ENCODE data around the gene KIF22. TPM values are rescaled to one million over a fixed set of nuclear protein-coding genes. Genes with fewer than 3 reads are reported as not detected.
"Not testable (repeated sequence)": the region's sequence is repeated elsewhere in the genome, so short reads cannot be mapped to it uniquely, and the experiment has no call there.

KIF22 gene
- total RNA-seq, 1 donor, result 8.3 TPM

GRCh38 chr16:29790949-29791844 is 646 bp downstream of the KIF22 start:
- DNase-seq (ENCODE audit: insufficient read length, low spot score, missing footprints), result peak; percentile 85
- peaks cover 56% of the 10 kb centered on the region for H3K79me2 ChIP-seq (ENCODE audit: insufficient read depth, low read length)
- H3K4me1 ChIP-seq (ENCODE audit: insufficient read depth, low read length), result peaks cover 9% of the 10 kb centered on the region
- H2AFZ ChIP-seq (ENCODE audit: low read length), result peak overlapping the region; percentile 80
- H3K27me3 ChIP-seq (ENCODE audit: insufficient read depth, low read length), result no peaks in the 10 kb centered on the region
- no peak for TF ChIP-seq CTCF (IDR thresholded peaks at IDR 0.05; ENCODE audit: extremely low read depth, low read depth, low read length)
- H3K27ac ChIP-seq (ENCODE audit: low read depth, low read length), result peak overlapping the region; percentile 40
- no peaks in the 10 kb centered on the region for H3K9me3 ChIP-seq (ENCODE audit: low read depth, low read length)
- H3K36me3 ChIP-seq (ENCODE audit: insufficient read depth, low read length), result no peaks in the 10 kb centered on the region
- peak overlapping the region; percentile 98 for H3K4me3 ChIP-seq (ENCODE audit: insufficient read depth, low read length)
- H4K20me1 ChIP-seq (ENCODE audit: insufficient read depth, low read length), result no peaks in the 10 kb centered on the region
- H3K4me2 ChIP-seq (ENCODE audit: insufficient read depth, low read length), result peak overlapping the region; percentile 86

- no peak for TF ChIP-seq CTCF (IDR thresholded peaks at IDR 0.05; ENCODE audit: extremely low read depth, low read depth, low read length)
- peak overlapping the region; percentile 80 for H2AFZ ChIP-seq (ENCODE audit: low read length)
These were observed 1.6 kb downstream of the KIF22 start for GRCh38 chr16:29791845-29792807.

GRCh38 chr16:29793153-29793552 is 2.6 kb downstream of the KIF22 start:
- not testable (repeated sequence) for H3K27ac ChIP-seq (ENCODE audit: low read depth, low read length); H2AFZ ChIP-seq (ENCODE audit: low read length); H3K27me3 ChIP-seq (ENCODE audit: insufficient read depth, low read length); DNase-seq (ENCODE audit: insufficient read length, low spot score, missing footprints); H3K4me2 ChIP-seq (ENCODE audit: insufficient read depth, low read length); H3K4me3 ChIP-seq (ENCODE audit: insufficient read depth, low read length); H3K4me1 ChIP-seq (ENCODE audit: insufficient read depth, low read length); H4K20me1 ChIP-seq (ENCODE audit: insufficient read depth, low read length); H3K9me3 ChIP-seq (ENCODE audit: low read depth, low read length)
- Histone ChIP-seq H3K36me3 (ENCODE audit: insufficient read depth, low read length) (peaks cover 16% of the 10 kb centered on the region), H3K79me2 (ENCODE audit: insufficient read depth, low read length) (peaks cover 66% of the 10 kb centered on the region)

More at GRCh38 chr16:29791845-29792807, 1.6 kb downstream of the KIF22 start:
- Histone ChIP-seq H3K4me2 (ENCODE audit: insufficient read depth, low read length) (peak overlapping the region; percentile 86), H3K9me3 (ENCODE audit: low read depth, low read length) (no peaks in the 10 kb centered on the region), H4K20me1 (ENCODE audit: insufficient read depth, low read length) (no peaks in the 10 kb centered on the region), H3K79me2 (ENCODE audit: insufficient read depth, low read length) (peaks cover 65% of the 10 kb centered on the region), H3K4me3 (ENCODE audit: insufficient read depth, low read length) (peak overlapping the region; percentile 98), H3K36me3 (ENCODE audit: insufficient read depth, low read length) (peaks cover 8% of the 10 kb centered on the region), H3K27ac (ENCODE audit: low read depth, low read length) (no peak overlapping the region), H3K4me1 (ENCODE audit: insufficient read depth, low read length) (peaks cover 9% of the 10 kb centered on the region), H3K27me3 (ENCODE audit: insufficient read depth, low read length) (no peaks in the 10 kb centered on the region)
- peak; percentile 61 for DNase-seq (ENCODE audit: insufficient read length, low spot score, missing footprints)

- H3K4me3 ChIP-seq (ENCODE audit: insufficient read depth, low read length), result no peak overlapping the region
- H3K79me2 ChIP-seq (ENCODE audit: insufficient read depth, low read length), result peaks cover 66% of the 10 kb centered on the region
- H2AFZ ChIP-seq (ENCODE audit: low read length), result no peak overlapping the region
- H3K27ac ChIP-seq (ENCODE audit: low read depth, low read length), result no peak overlapping the region
- H4K20me1 ChIP-seq (ENCODE audit: insufficient read depth, low read length), result no peaks in the 10 kb centered on the region
- H3K4me1 ChIP-seq (ENCODE audit: insufficient read depth, low read length), result peaks cover 9% of the 10 kb centered on the region
- H3K4me2 ChIP-seq (ENCODE audit: insufficient read depth, low read length), result no peak overlapping the region
- no peak for TF ChIP-seq CTCF (IDR thresholded peaks at IDR 0.05; ENCODE audit: extremely low read depth, low read depth, low read length)
- DNase-seq (ENCODE audit: insufficient read length, low spot score, missing footprints), result peak; percentile 23
- no peaks in the 10 kb centered on the region for H3K27me3 ChIP-seq (ENCODE audit: insufficient read depth, low read length)
- peaks cover 27% of the 10 kb centered on the region for H3K36me3 ChIP-seq (ENCODE audit: insufficient read depth, low read length)
- H3K9me3 ChIP-seq (ENCODE audit: low read depth, low read length), result no peaks in the 10 kb centered on the region
These were observed 3.7 kb downstream of the KIF22 start for GRCh38 chr16:29794231-29794710.
